OCI-LY3 (cell line): ENCODE results near the gene SLC12A7.

Experiments used
- EZH2phosphoT487 ChIP-seq: fragments of 200-600 bp; shearing (Covaris generic); IDR thresholded peaks from 2 replicates; pipeline ENCODE4 v1.6.1; 2018; ENCODE audit warnings: antibody characterized with exemption, mixed run types, low read depth
- TF ChIP-seq, protein P1 (sequence below): fragments of 200-600, 300-600 bp; sonication (generic); IDR thresholded peaks from 2 replicates; pipeline ENCODE4 v1.5.1; 2014; ENCODE audit warnings: antibody characterized with exemption, low read length, low read depth

DNA sequence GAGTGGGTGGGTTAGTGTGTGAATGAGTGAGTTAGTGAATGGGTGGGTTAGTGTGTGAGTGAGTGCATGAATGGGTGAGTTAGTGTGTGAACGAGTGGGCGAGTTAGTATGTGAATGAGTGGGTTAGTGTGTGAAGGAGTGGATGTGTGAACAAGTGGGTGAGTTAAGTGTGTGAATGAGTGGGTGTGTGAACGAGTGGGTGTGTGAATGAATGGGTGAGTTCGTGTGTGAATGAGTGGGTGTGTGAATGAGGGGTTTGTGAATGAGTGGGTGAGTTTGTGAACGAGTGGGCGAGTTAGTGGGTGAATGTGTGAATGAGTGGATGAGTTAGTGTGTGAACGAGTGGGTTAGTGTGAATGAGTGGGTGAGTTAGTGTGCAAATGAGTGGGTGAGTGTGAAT is 69.2 kb downstream of the SLC12A7 start:
- TF ChIP-seq, protein P1, sequence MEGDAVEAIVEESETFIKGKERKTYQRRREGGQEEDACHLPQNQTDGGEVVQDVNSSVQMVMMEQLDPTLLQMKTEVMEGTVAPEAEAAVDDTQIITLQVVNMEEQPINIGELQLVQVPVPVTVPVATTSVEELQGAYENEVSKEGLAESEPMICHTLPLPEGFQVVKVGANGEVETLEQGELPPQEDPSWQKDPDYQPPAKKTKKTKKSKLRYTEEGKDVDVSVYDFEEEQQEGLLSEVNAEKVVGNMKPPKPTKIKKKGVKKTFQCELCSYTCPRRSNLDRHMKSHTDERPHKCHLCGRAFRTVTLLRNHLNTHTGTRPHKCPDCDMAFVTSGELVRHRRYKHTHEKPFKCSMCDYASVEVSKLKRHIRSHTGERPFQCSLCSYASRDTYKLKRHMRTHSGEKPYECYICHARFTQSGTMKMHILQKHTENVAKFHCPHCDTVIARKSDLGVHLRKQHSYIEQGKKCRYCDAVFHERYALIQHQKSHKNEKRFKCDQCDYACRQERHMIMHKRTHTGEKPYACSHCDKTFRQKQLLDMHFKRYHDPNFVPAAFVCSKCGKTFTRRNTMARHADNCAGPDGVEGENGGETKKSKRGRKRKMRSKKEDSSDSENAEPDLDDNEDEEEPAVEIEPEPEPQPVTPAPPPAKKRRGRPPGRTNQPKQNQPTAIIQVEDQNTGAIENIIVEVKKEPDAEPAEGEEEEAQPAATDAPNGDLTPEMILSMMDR: no peak
- no peak for TF ChIP-seq EZH2phosphoT487
